Measurements from ENCODE around the gene IRF2BP2.

DNA sequence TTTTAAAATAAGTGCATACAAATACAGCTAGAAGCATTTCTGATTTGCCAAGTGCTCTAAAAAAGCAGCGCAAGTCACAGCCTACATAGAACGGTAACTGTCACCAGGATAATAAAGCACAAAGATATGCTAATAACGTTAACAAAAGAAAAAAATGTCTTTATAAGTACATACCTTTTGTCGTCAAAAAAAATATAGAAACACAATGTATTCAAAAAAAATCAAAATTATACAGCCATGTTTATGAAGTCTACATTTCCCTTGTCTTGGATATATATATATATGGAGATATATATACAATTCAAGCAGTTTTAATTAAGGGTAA is 3.2 kb downstream of the IRF2BP2 start:
- TF ChIP-seq EZH2 (IDR thresholded peaks at IDR 0.05) (no peak), POLR2AphosphoS5 (IDR thresholded peaks at IDR 0.05; ENCODE audit: borderline replicate concordance, low read depth, low read length) (no peak; the same call in 1 of the 2 replicates), FOXP2 (optimal IDR thresholded peaks at IDR 0.05; ENCODE audit: control extremely low read depth, extremely low read length, insufficient read depth) (no peak)

Data from SK-N-MC (cell line).